Endodermal cell (in vitro differentiated cells): Measurements from ENCODE around the gene RHEBL1. TPM values are rescaled to one million over a fixed set of nuclear protein-coding genes. Genes with fewer than 3 reads are reported as not detected.
A peak's percentile ranks its signal among the peaks of the same experiment; 100 is the strongest.

Source experiments
- DNase-seq: peaks from one replicate; pipeline ENCODE4 v3.0.0-alpha.2; 2017
- H3K27ac ChIP-seq: 2 replicates; pipeline ENCODE4 v1.5.1; 2013; ENCODE audit warnings: mild to moderate bottlenecking, low read depth, low read length, moderate library complexity
- H3K27me3 ChIP-seq: 2 replicates; pipeline ENCODE4 v1.6.1; 2013; ENCODE audit warnings: mild to moderate bottlenecking, low read length, moderate library complexity; ENCODE audit not compliant: insufficient read depth, control insufficient read depth, poor library complexity, severe bottlenecking
- H3K36me3 ChIP-seq: 2 replicates; pipeline ENCODE4 v1.7.0; 2013; ENCODE audit warnings: mild to moderate bottlenecking, low read length, moderate library complexity; ENCODE audit not compliant: control insufficient read depth, insufficient read depth
- H3K4me1 ChIP-seq: one replicate; pipeline ENCODE4 v1.7.0; 2013; ENCODE audit warnings: low read length; ENCODE audit not compliant: control insufficient read depth, insufficient read depth
- H3K4me3 ChIP-seq: 2 replicates; pipeline ENCODE4 v1.5.1; 2013; ENCODE audit warnings: mild to moderate bottlenecking, low read length, moderate library complexity
- H3K9ac ChIP-seq: 2 replicates; pipeline ENCODE4 v1.6.1; 2013; ENCODE audit warnings: mild to moderate bottlenecking, low read length, moderate library complexity; ENCODE audit not compliant: poor library complexity, severe bottlenecking; ENCODE audit errors: extremely low read depth
- H3K9me3 ChIP-seq: 2 replicates; pipeline ENCODE4 v1.6.1; 2013; ENCODE audit warnings: mild to moderate bottlenecking, low read length, moderate library complexity; ENCODE audit not compliant: control insufficient read depth
- H3K27ac Mint-ChIP-seq: 2 replicates; pipeline ENCODE4 v1.8.0; 2020; ENCODE audit warnings: mixed read lengths
- H3K27me3 Mint-ChIP-seq: 2 replicates; pipeline ENCODE4 v1.8.0; 2021; ENCODE audit warnings: mild to moderate bottlenecking, mixed read lengths; ENCODE audit not compliant: insufficient read depth
- H3K36me3 Mint-ChIP-seq: 2 replicates; pipeline ENCODE4 v1.8.0; 2020; ENCODE audit warnings: low read depth, mixed read lengths
- H3K4me1 Mint-ChIP-seq: 2 replicates; pipeline ENCODE4 v1.8.0; 2020; ENCODE audit warnings: mixed read lengths
- H3K4me3 Mint-ChIP-seq: 2 replicates; pipeline ENCODE4 v1.8.0; 2020; ENCODE audit warnings: mild to moderate bottlenecking, moderate library complexity, mixed read lengths
- H3K9me3 Mint-ChIP-seq: 2 replicates; pipeline ENCODE4 v1.8.0; 2020; ENCODE audit warnings: mild to moderate bottlenecking, mixed read lengths
- CTCF ChIP-seq: fragments of 200-600 bp; sonication (generic); conservative IDR thresholded peaks from 2 replicates; pipeline ENCODE4 v1.5.0; 2021; ENCODE audit warnings: antibody characterized with exemption, mild to moderate bottlenecking
- WGBS, 2 experiments: methylation state at CpG; one replicate each; pipeline versions ENCODE4 v1.1.5 to v1.1.7; 2013; ENCODE audit warnings: missing lambda C conversion rate in 2 of 2, mixed read lengths in 1 of 2; ENCODE audit not compliant: insufficient coverage in 1 of 2, insufficient read length in 1 of 2; 5-methylcytosine and 5-hydroxymethylcytosine counted together
- total RNA-seq, 2 donors: library from RNA; stranded (reverse); fragmentation: NEBNext Ultra II Directional in 1 of 2; extraction: Animal tissue kit (Norgen Biotek cat#: 25700) in 1 of 2; gene quantifications; 2 replicates in 1 of 2; 3 replicates in 1 of 2; pipeline ENCODE4 v1.2.1, GENCODE V29; 2021

The RHEBL1 gene
- total RNA-seq, 2 donors from 2014 or later, result 2.5 to 3.2 TPM

- Histone ChIP-seq H3K4me3 (peak within 1 kb of the TSS; percentile 89), H3K36me3 (no peaks in the 10 kb centered on the region), H3K27ac (peak within 1 kb of the TSS; percentile 94), H3K4me1 (peaks cover 4% of the 10 kb centered on the region), H3K27me3 (no peaks in the 10 kb centered on the region), H3K9me3 (no peaks in the 10 kb centered on the region), H3K9ac (peak within 1 kb of the TSS; percentile 92)
- Mint-ChIP-seq H3K4me3 (peak within 1 kb of the TSS; percentile 96), H3K36me3 (peaks cover 5% of the 10 kb centered on the region), H3K27me3 (no peaks in the 10 kb centered on the region), H3K4me1 (peaks cover 42% of the 10 kb centered on the region), H3K9me3 (no peaks in the 10 kb centered on the region), H3K27ac (peak within 1 kb of the TSS; percentile 99)
- DNase-seq, result peak; percentile 98
- peak; percentile 60 for TF ChIP-seq CTCF
- 0 to 1% methylated on average over 25 to 74 of the region's 74 CpGs for WGBS, 2 experiments
Measured at GRCh38 chr12:49060237-49061156, 9.3 kb downstream of the RHEBL1 start, which contains the start of gene KMT2D. Gene KMT2D (minus strand): TSS chr12:49060794. CDS start chr12:49055324, 5,470 bp downstream.

GRCh38 chr12:49059299-49060171, 10.2 kb downstream of the RHEBL1 start:
- Mint-ChIP-seq H3K27me3 (no peaks in the 10 kb centered on the region), H3K9me3 (no peaks in the 10 kb centered on the region), H3K4me3 (peak overlapping the region; percentile 96), H3K36me3 (peaks cover 15% of the 10 kb centered on the region), H3K27ac (peak overlapping the region; percentile 93), H3K4me1 (peaks cover 43% of the 10 kb centered on the region)
- H3K27me3 ChIP-seq, result no peaks in the 10 kb centered on the region
- 0% methylated on average over 14 to 70 of the region's 70 CpGs for WGBS, 2 experiments
- H3K4me3 ChIP-seq, result peak overlapping the region; percentile 89
- H3K36me3 ChIP-seq, result peaks cover 9% of the 10 kb centered on the region
- peak overlapping the region; percentile 94 for H3K27ac ChIP-seq
- TF ChIP-seq CTCF, result no peak
- peak; percentile 67 for DNase-seq
- H3K4me1 ChIP-seq, result peaks cover 4% of the 10 kb centered on the region
- H3K9ac ChIP-seq, result peak overlapping the region; percentile 92
- no peaks in the 10 kb centered on the region for H3K9me3 ChIP-seq

GRCh38 chr12:49059045-49059298, 10.8 kb downstream of the RHEBL1 start:
- Histone ChIP-seq H3K9ac (peak overlapping the region; percentile 92), H3K4me3 (peak overlapping the region; percentile 89), H3K27me3 (no peaks in the 10 kb centered on the region), H3K36me3 (peaks cover 14% of the 10 kb centered on the region), H3K9me3 (no peaks in the 10 kb centered on the region), H3K4me1 (peaks cover 4% of the 10 kb centered on the region), H3K27ac (no peak overlapping the region)
- peaks cover 43% of the 10 kb centered on the region for H3K4me1 Mint-ChIP-seq
- H3K4me3 Mint-ChIP-seq, result peak overlapping the region; percentile 96
- no peak for DNase-seq
- no peak for TF ChIP-seq CTCF
- 6% methylated on average over 1 of the region's 1 CpG; no CpG with 5 or more reads in 1 of the 2 experiments for WGBS, 2 experiments
- no peaks in the 10 kb centered on the region for H3K9me3 Mint-ChIP-seq
- peaks cover 19% of the 10 kb centered on the region for H3K36me3 Mint-ChIP-seq
- H3K27me3 Mint-ChIP-seq, result no peaks in the 10 kb centered on the region
- H3K27ac Mint-ChIP-seq, result peak overlapping the region; percentile 93
